Measurements from ENCODE around the gene UBE2L3.
A peak's percentile ranks its signal among the peaks of the same experiment; 100 is the strongest.
"Not testable (repeated sequence)": the region's sequence is repeated elsewhere in the genome, so short reads cannot be mapped to it uniquely, and the experiment has no call there.

UBE2L3 gene

DNA sequence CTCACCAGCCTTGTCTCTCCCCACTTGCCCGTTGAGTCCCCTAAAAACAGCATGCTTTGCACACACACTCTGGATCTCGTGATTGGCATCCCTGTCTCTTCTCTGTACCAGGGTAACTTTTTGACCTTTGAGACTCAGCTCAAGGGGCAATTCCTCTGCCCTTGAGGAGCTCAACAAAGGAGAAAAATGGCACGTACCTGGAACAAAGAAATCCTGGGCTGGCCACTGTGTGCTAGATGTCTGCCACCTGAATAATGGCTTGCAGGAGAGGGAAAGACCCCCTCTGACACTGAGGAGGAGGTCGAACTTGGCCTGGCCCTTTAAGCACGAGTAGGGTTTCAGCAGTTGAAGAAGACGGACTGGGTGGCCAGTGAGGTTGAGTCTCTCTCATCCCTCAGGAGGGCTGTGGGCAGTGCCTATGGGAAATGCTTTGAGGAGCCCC, 5.8 kb downstream of the UBE2L3 start:
- no peak overlapping the region for H3K4me3 ChIP-seq (ENCODE audit: low read depth, low read length, poor library complexity, severe bottlenecking)
- peaks cover 6% of the 10 kb centered on the region; the same call in 1 of the 2 replicates for H4K20me1 ChIP-seq (ENCODE audit: insufficient read depth, low read length)
- no peaks in the 10 kb centered on the region for H3K9me2 ChIP-seq (ENCODE audit: low read depth, low read length)
- H3K27ac ChIP-seq (ENCODE audit: low read depth, low read length, poor library complexity, severe bottlenecking), result no peak overlapping the region
- no peak overlapping the region for H2AFZ ChIP-seq (ENCODE audit: low read length)
- no peaks in the 10 kb centered on the region for H3K27me3 ChIP-seq (ENCODE audit: insufficient read depth, low read length)
- peaks cover 28% of the 10 kb centered on the region for H3K36me3 ChIP-seq (ENCODE audit: insufficient read depth, low read length)
- H3K9ac ChIP-seq (ENCODE audit: low read length), result no peak overlapping the region
- TF ChIP-seq EZH2 (IDR thresholded peaks at IDR 0.05; ENCODE audit: borderline replicate concordance, low read length) (no peak), CTCF (IDR thresholded peaks at IDR 0.05; ENCODE audit: low read length) (no peak)
- no peaks in the 10 kb centered on the region for H3K9me3 ChIP-seq (ENCODE audit: low read length)
- H3F3A ChIP-seq (ENCODE audit: insufficient read depth, low read length), result no peaks in the 10 kb centered on the region
- peak overlapping the region; percentile 10; the same call in 1 of the 2 replicates for H3K4me2 ChIP-seq (ENCODE audit: low read length)
- H3K4me1 ChIP-seq (ENCODE audit: insufficient read depth, low read length, severe bottlenecking), result peaks cover 55% of the 10 kb centered on the region
- peaks cover 98% of the 10 kb centered on the region for H3K79me2 ChIP-seq (ENCODE audit: insufficient read depth, low read length)

DNA sequence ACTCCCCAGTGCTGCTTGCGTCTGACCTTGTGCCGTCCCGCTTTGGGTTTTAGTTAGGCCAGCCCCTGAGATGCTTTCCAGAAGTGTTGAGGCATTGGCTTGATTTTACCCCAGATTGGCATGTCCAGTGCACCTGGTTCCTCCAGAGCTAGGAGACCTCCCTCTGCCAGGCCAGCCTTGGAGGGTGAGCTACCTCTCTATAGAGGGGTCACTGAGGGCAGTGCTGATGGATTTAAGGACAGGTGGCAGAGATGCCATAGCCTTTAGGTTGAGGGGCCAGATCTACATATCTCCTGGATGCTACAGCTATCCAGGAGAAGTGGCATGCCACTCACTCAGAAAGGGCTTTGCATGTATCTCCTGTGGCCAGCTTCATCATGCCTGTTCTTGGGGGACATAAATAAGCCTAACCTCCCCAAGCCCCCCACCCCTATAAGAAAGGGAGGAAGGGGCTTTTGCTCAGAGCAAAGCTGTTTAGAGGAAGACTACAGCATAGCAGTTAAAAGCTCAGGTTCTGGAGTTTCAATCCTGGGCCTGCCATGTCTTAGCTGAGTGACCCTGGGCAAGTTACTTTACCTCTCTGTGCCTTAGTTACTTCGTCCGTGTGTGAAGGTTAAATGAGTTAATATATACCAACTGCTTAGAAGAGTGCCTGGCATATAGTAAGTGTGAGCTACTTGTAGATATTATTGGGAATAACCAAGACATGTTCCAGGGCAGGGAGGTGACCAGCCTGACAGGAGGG, 6.4 kb downstream of the UBE2L3 start:
- Histone ChIP-seq H3K27me3 (ENCODE audit: insufficient read depth, low read length) (no peaks in the 10 kb centered on the region), H3F3A (ENCODE audit: insufficient read depth, low read length) (no peaks in the 10 kb centered on the region), H2AFZ (ENCODE audit: low read length) (no peak overlapping the region), H3K4me2 (ENCODE audit: low read length) (peak overlapping the region; percentile 10; the same call in 1 of the 2 replicates), H3K4me1 (ENCODE audit: insufficient read depth, low read length, severe bottlenecking) (peaks cover 52% of the 10 kb centered on the region), H3K4me3 (ENCODE audit: low read depth, low read length, poor library complexity, severe bottlenecking) (no peak overlapping the region), H3K9me2 (ENCODE audit: low read depth, low read length) (no peaks in the 10 kb centered on the region), H3K27ac (ENCODE audit: low read depth, low read length, poor library complexity, severe bottlenecking) (no peak overlapping the region), H3K79me2 (ENCODE audit: insufficient read depth, low read length) (peaks cover 98% of the 10 kb centered on the region), H3K36me3 (ENCODE audit: insufficient read depth, low read length) (peaks cover 31% of the 10 kb centered on the region), H4K20me1 (ENCODE audit: insufficient read depth, low read length) (peaks cover 6% of the 10 kb centered on the region; the same call in 1 of the 2 replicates), H3K9ac (ENCODE audit: low read length) (no peak overlapping the region), H3K9me3 (ENCODE audit: low read length) (no peaks in the 10 kb centered on the region)
- TF ChIP-seq EZH2 (IDR thresholded peaks at IDR 0.05; ENCODE audit: borderline replicate concordance, low read length) (no peak), CTCF (IDR thresholded peaks at IDR 0.05; ENCODE audit: low read length) (no peak)

GRCh38 chr22:21579474-21579851, 11.9 kb downstream of the UBE2L3 start:
- Histone ChIP-seq H3K79me2 (ENCODE audit: insufficient read depth, low read length) (peaks cover 93% of the 10 kb centered on the region), H3K9me3 (ENCODE audit: low read length) (no peaks in the 10 kb centered on the region), H3K36me3 (ENCODE audit: insufficient read depth, low read length) (peaks cover 12% of the 10 kb centered on the region; the same call in 1 of the 2 replicates), H3K27ac (ENCODE audit: low read depth, low read length, poor library complexity, severe bottlenecking) (peak overlapping the region; percentile 21), H3F3A (ENCODE audit: insufficient read depth, low read length) (no peaks in the 10 kb centered on the region), H3K9ac (ENCODE audit: low read length) (no peak overlapping the region), H2AFZ (ENCODE audit: low read length) (no peak overlapping the region), H3K4me2 (ENCODE audit: low read length) (no peak overlapping the region; the same call in 1 of the 2 replicates), H3K4me3 (ENCODE audit: low read depth, low read length, poor library complexity, severe bottlenecking) (no peak overlapping the region), H3K4me1 (ENCODE audit: insufficient read depth, low read length, severe bottlenecking) (peaks cover 41% of the 10 kb centered on the region), H3K9me2 (ENCODE audit: low read depth, low read length) (no peaks in the 10 kb centered on the region), H4K20me1 (ENCODE audit: insufficient read depth, low read length) (no peaks in the 10 kb centered on the region), H3K27me3 (ENCODE audit: insufficient read depth, low read length) (no peaks in the 10 kb centered on the region)
- TF ChIP-seq CTCF (IDR thresholded peaks at IDR 0.05; ENCODE audit: low read length) (no peak), EZH2 (IDR thresholded peaks at IDR 0.05; ENCODE audit: borderline replicate concordance, low read length) (no peak)

GRCh38 chr22:21580623-21581007, 13.1 kb downstream of the UBE2L3 start:
- not testable (repeated sequence) for H3K9ac ChIP-seq (ENCODE audit: low read length); H3F3A ChIP-seq (ENCODE audit: insufficient read depth, low read length); H3K9me2 ChIP-seq (ENCODE audit: low read depth, low read length); H3K27me3 ChIP-seq (ENCODE audit: insufficient read depth, low read length); H3K4me3 ChIP-seq (ENCODE audit: low read depth, low read length, poor library complexity, severe bottlenecking); H2AFZ ChIP-seq (ENCODE audit: low read length); H4K20me1 ChIP-seq (ENCODE audit: insufficient read depth, low read length); H3K9me3 ChIP-seq (ENCODE audit: low read length); H3K27ac ChIP-seq (ENCODE audit: low read depth, low read length, poor library complexity, severe bottlenecking); H3K4me2 ChIP-seq (ENCODE audit: low read length)
- peaks cover 39% of the 10 kb centered on the region for H3K4me1 ChIP-seq (ENCODE audit: insufficient read depth, low read length, severe bottlenecking)
- peaks cover 93% of the 10 kb centered on the region for H3K79me2 ChIP-seq (ENCODE audit: insufficient read depth, low read length)
- H3K36me3 ChIP-seq (ENCODE audit: insufficient read depth, low read length), result peaks cover 12% of the 10 kb centered on the region; the same call in 1 of the 2 replicates

DNA sequence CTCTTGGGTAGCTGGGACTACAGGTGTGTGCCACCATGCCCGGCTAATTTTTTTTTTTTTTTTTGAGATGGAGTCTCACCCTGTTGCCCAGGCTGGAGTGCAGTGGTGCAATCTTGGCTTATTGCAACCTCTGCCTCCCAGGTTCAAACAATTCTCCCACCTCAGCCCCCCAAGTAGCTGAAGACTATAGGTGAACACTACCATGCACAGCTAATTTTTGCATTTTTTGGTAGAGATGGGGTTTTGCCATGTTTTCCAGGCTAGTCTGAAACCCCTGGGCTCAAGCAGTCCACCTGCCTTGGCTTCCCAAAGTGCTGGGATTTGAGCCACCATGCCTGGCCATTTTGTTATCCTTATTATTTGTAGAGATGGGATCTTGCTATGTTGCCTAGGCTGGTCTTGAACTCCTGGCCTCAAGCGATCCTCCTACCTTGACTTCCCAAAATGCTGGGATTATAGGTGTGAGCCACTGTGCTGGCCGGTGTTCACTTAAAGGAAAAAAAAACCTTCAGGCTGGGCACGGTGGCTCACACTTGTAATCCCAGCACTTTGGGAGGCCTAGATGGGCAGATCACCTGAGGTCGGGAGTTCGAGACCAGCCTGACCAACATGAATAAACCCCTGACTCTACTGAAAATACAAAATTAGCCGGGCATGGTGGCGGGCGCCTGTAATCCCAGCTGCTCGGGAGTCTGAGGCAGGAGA, 13.6 kb downstream of the UBE2L3 start:
- H4K20me1 ChIP-seq (ENCODE audit: insufficient read depth, low read length); H3K9ac ChIP-seq (ENCODE audit: low read length); H3K27ac ChIP-seq (ENCODE audit: low read depth, low read length, poor library complexity, severe bottlenecking); H3K9me3 ChIP-seq (ENCODE audit: low read length); H3K4me2 ChIP-seq (ENCODE audit: low read length); H3K4me3 ChIP-seq (ENCODE audit: low read depth, low read length, poor library complexity, severe bottlenecking); H2AFZ ChIP-seq (ENCODE audit: low read length); H3F3A ChIP-seq (ENCODE audit: insufficient read depth, low read length); H3K9me2 ChIP-seq (ENCODE audit: low read depth, low read length); H3K27me3 ChIP-seq (ENCODE audit: insufficient read depth, low read length): not testable (repeated sequence)
- H3K4me1 ChIP-seq (ENCODE audit: insufficient read depth, low read length, severe bottlenecking), result peaks cover 39% of the 10 kb centered on the region
- peaks cover 12% of the 10 kb centered on the region; the same call in 1 of the 2 replicates for H3K36me3 ChIP-seq (ENCODE audit: insufficient read depth, low read length)
- peaks cover 93% of the 10 kb centered on the region for H3K79me2 ChIP-seq (ENCODE audit: insufficient read depth, low read length)

All from OCI-LY1 (cell line).